Measurements from ENCODE around the gene GRK5.

Gene GRK5

DNA sequence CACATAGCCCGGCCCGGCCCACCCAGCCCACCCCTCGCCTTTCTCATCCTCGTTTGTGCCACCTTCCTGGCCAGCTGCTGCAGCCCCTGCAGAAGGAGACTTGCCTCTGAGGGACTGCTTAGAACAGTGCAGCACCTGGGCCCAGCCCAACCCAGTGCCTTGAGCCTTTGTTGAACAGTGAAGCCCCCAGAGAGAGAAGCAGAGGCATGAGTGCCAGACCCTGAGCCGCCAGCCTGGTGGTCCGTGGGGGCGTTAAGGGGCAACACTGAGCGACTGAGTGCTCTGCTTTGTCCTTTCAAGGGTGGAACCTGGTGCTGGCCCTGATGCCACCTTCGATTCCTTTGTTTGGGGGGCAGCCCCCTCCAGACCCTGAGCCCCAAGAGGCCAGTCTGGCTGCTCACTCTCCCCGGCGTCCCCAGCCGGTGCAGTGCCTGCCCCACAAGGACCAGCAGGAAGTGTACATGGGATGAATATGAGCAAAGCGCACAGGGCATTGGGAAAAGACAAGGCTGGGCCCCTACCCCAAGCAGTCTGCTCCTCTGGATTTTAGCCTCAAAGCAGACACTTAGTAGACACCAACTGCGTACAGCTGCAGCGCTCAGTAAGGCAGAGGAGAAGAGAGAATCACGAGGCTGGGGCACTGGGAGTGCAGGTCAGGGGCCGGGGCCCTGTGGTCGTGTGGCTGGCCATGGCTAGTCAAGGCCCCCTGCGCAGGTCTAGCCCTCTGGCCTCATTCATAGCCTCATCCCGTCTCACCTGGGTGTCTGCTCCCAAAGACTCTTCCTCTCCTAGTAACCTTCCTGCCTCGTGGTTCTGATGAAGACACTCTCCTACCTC is 239.3 kb downstream of the GRK5 start:
- H3K27ac Mint-ChIP-seq = no peak overlapping the region
- no peaks in the 10 kb centered on the region for H3K27me3 Mint-ChIP-seq (ENCODE audit: low read depth)
- peaks cover 17% of the 10 kb centered on the region for H3K36me3 Mint-ChIP-seq (ENCODE audit: low read depth)
- H3K4me3 Mint-ChIP-seq = no peak overlapping the region
- no peaks in the 10 kb centered on the region for H3K9me3 Mint-ChIP-seq
- peaks cover 12% of the 10 kb centered on the region for H3K4me1 Mint-ChIP-seq (ENCODE audit: low read depth)

DNA sequence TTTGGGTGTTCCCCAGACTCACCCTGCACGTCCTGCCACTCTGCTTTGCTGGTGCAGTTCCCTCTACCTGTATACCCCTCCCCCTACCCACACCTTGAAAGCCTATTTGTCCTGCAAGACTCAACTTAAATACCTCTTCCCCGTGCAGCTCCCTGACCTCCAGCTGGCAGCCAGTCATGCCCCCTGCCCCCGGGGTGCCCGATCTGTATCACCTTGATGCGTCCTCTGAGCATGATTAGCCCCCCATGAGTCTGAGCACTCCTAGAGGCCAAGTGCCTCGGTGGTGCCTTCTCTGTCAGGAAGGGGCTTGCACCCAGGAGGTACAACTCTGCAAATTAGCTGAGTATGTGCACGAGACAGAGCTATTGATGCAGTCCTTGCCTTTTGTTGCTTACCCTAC is 240.1 kb downstream of the GRK5 start:
- Mint-ChIP-seq H3K9me3 (no peaks in the 10 kb centered on the region), H3K4me3 (no peak overlapping the region), H3K27me3 (ENCODE audit: low read depth) (no peaks in the 10 kb centered on the region), H3K4me1 (ENCODE audit: low read depth) (peaks cover 12% of the 10 kb centered on the region), H3K27ac (no peak overlapping the region), H3K36me3 (ENCODE audit: low read depth) (peaks cover 17% of the 10 kb centered on the region)

DNA sequence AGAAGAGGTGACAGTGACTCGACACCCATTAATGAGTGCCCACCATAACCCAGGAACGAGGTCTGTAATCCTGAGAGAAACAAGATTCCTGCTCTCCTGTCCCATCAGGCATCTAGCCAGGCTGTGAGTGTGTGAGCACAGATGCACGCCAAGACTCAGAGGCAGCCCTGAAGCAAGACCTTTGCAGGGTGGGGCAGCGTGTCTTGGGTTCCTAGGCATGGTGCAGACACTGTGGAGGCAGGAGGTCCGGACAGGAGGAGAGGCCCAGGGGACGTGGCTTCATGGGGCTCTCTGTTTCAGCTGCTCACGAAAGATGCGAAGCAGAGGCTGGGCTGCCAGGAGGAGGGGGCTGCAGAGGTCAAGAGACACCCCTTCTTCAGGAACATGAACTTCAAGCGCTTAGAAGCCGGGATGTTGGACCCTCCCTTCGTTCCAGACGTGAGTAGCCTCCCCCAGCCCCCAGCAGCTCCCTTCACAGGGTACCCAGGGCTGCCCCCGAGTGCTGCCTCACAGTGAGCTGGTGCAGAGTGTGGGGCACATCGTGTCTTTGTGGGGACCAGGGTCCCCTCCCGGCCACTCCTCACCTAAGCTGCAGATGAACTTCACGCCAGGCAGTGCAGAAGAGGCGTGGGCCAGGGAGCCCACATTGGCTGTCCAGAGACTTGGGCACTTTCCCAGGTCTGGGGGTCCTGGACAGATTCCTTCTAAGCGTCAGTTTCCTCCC is 240.6 kb downstream of the GRK5 start:
- Mint-ChIP-seq H3K27me3 (ENCODE audit: low read depth) (no peaks in the 10 kb centered on the region), H3K4me1 (ENCODE audit: low read depth) (peaks cover 12% of the 10 kb centered on the region), H3K9me3 (no peaks in the 10 kb centered on the region), H3K27ac (no peak overlapping the region), H3K36me3 (ENCODE audit: low read depth) (peaks cover 17% of the 10 kb centered on the region), H3K4me3 (no peak overlapping the region)

DNA sequence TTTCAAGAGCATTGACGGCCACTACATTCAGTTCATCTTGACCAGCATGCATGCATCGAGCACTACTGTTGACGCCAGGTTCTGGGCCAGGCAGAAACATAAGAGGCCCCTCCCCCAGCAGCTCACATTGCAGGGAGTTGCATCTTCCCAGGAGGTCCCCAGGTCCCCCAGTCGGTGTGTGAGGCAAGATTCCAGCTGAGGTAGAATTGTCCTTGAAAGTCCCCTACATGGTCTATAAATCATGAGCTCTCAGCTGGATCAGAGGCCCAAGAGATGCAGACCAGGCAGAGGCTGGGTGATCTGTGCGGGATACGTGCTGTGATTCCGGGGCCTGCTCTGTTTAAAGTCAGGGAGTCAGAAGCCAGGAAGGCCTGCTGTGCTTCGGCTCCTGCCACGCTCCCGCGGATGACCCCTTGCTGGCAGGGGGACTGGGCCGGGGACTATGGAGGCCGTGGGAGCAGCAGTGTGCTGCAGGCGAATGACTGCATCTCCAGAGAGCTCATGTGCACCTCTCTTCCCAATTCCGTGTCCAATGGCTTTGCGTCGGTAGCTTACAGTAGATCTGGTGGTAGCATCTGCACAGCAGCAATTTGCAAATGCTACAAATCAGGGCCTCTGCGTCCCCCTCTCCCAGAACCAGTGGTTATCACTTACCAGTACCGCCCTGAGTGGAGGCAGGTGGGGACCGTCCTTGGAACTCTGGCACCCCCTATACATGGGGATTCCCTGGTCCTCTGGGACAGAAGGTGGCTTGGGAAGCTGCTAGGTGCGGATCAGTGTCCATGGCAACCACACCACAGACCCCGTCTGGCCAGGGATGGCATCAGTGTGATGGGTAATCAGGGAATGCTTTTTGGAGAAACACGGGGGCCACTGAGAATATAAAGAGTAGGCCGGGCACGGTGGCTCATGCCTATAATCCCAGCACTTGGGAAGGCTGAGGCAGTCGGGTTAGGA is 241.5 kb downstream of the GRK5 start:
- H3K36me3 Mint-ChIP-seq (ENCODE audit: low read depth) = peaks cover 14% of the 10 kb centered on the region
- H3K4me3 Mint-ChIP-seq = no peak overlapping the region
- no peaks in the 10 kb centered on the region for H3K9me3 Mint-ChIP-seq
- H3K27me3 Mint-ChIP-seq (ENCODE audit: low read depth) = no peaks in the 10 kb centered on the region
- H3K4me1 Mint-ChIP-seq (ENCODE audit: low read depth) = peaks cover 12% of the 10 kb centered on the region
- no peak overlapping the region for H3K27ac Mint-ChIP-seq

DNA sequence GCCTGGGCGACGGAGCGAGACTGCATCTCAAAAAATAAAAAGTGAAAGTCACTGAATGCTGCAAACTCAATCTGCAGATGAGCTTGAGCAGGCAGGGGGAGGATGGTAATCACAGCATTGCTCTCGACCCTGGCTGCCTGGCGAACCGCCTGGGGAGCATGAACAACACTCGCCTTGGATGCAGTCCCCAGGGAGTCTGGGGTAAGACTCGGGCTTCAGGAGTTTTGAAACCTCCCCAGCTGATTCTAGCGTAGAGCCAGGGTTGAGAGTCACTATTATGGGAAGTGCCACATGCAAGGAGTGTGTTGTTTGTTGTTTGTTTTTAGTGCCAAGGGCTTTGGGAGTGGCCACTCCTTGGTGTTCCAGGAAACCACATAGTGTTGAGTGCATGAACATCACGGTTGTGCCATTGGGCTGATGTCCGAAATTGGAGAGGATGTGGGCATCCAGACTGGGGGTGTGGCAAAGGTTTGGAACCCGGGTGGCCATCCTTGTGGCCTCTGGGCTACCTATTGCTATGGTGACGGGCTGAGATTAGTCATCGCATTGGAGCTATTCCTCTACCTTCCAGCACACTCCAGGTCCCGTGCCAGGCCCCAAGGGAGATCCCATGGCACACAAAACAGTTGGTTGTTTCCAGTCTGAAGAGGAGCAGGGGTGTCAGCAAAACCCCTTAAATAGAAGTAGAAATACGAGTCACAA is 242.5 kb downstream of the GRK5 start:
- H3K27me3 Mint-ChIP-seq (ENCODE audit: low read depth) = no peaks in the 10 kb centered on the region
- peaks cover 11% of the 10 kb centered on the region for H3K4me1 Mint-ChIP-seq (ENCODE audit: low read depth)
- H3K4me3 Mint-ChIP-seq = no peak overlapping the region
- H3K9me3 Mint-ChIP-seq = no peaks in the 10 kb centered on the region
- H3K36me3 Mint-ChIP-seq (ENCODE audit: low read depth) = peaks cover 19% of the 10 kb centered on the region
- H3K27ac Mint-ChIP-seq = no peak overlapping the region

DNA sequence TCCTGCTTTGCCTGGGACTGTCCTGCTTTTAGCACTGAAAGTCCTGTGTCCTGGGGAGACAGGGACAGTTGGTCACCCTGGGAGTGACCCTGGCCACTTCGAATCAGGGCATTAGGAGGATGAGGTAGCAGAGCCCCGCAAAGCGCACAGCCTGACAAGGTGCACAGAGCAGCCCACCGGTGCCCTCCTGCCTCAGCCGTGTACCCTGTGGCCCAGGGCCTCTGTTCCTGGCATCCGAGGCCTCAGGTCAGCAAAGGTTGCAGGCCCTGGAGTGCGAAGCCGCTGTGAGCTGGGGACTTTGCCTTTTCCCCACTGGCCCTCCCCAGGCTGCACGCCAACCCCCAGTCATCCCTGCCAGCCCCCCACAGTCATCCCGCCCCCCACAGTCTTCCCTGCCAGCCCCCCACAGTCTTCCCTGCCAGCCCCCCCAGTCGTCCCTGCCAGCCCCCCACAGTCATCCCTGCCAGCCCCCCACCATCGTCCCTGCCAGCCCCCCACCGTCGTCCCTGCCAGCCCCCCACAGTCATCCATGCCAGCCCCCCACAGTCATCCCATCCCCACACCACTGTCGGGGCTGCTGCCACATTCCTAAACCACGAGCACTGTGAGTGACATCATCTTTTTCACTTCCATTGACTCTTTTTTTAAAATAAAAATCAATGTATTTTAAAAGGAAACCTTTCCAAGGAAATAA is 243.4 kb downstream of the GRK5 start:
- Mint-ChIP-seq H3K4me1 (ENCODE audit: low read depth) (peaks cover 4% of the 10 kb centered on the region), H3K4me3 (no peak overlapping the region), H3K27ac (no peak overlapping the region), H3K27me3 (ENCODE audit: low read depth) (no peaks in the 10 kb centered on the region), H3K36me3 (ENCODE audit: low read depth) (peaks cover 19% of the 10 kb centered on the region), H3K9me3 (no peaks in the 10 kb centered on the region)

DNA sequence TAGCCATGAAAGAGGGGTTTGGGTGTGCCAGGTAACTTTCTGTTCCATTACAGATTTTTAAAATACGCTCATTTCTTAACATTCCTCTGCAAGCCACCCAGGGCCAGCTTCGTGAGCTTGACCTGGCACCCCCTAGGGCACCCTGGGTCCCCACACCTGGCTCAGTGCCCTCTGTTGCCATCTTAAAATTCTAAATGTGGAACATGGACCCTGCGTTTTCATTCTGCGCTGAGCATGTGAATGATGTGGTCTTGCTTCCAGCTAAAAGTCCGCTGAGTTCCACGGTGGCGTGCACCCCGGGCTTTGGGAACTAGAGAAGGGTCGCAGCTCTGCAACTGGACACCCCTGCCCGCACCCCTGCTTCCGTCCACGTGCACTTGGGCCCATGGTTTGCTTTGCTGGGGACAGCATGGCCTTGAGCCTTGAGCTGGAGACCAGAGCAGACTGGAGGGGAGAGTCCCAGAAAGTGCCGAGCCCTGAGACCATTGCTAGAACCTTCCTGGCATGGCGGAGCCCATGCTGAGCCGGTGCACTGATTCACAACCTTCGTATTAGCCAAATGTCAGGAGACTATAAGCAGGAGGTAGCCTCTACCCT is 244.0 kb downstream of the GRK5 start:
- Mint-ChIP-seq H3K4me1 (ENCODE audit: low read depth) (no peaks in the 10 kb centered on the region), H3K27me3 (ENCODE audit: low read depth) (no peaks in the 10 kb centered on the region), H3K9me3 (no peaks in the 10 kb centered on the region), H3K4me3 (no peak overlapping the region), H3K36me3 (ENCODE audit: low read depth) (peaks cover 15% of the 10 kb centered on the region), H3K27ac (no peak overlapping the region)

DNA sequence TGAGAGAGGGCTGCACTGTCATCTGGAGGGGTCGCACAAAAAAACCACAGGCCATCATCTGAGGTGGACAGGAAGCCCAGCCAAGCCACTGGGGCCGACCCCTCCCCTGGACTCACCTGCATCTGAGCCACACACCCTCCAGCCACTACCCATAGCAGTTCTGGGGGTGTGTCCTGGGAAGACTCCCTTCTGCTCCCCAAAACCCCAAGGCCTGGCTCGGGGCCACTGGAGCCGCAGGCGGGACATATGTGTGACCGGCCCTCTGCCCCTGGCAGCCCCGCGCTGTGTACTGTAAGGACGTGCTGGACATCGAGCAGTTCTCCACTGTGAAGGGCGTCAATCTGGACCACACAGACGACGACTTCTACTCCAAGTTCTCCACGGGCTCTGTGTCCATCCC is 245.0 kb downstream of the GRK5 start:
- Mint-ChIP-seq H3K4me1 (ENCODE audit: low read depth) (no peaks in the 10 kb centered on the region), H3K4me3 (no peak overlapping the region), H3K27me3 (ENCODE audit: low read depth) (no peaks in the 10 kb centered on the region), H3K36me3 (ENCODE audit: low read depth) (peaks cover 12% of the 10 kb centered on the region), H3K9me3 (no peaks in the 10 kb centered on the region), H3K27ac (no peak overlapping the region)

DNA sequence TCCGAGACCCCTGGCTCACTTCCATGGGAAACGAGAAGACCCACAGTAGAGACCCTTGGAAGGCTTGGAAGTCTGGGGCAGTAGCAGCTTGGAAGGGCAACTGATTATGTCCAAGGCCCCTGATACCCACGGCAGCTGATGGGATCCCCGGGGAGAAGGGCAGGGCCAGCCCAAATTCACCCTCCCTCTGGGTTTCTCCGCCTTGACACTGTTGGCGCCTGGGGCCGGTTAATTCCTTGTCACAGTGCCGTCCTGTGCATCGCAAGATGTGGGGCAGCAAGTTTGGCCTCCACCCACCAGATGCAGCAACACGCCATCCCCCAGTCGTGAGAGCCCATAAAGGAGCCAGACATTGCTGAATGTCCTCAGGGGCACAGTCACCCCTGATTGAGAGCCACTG is 245.9 kb downstream of the GRK5 start:
- Mint-ChIP-seq H3K4me1 (ENCODE audit: low read depth) (no peaks in the 10 kb centered on the region), H3K27ac (no peak overlapping the region), H3K9me3 (no peaks in the 10 kb centered on the region), H3K27me3 (ENCODE audit: low read depth) (no peaks in the 10 kb centered on the region), H3K4me3 (no peak overlapping the region), H3K36me3 (ENCODE audit: low read depth) (peaks cover 12% of the 10 kb centered on the region)

DNA sequence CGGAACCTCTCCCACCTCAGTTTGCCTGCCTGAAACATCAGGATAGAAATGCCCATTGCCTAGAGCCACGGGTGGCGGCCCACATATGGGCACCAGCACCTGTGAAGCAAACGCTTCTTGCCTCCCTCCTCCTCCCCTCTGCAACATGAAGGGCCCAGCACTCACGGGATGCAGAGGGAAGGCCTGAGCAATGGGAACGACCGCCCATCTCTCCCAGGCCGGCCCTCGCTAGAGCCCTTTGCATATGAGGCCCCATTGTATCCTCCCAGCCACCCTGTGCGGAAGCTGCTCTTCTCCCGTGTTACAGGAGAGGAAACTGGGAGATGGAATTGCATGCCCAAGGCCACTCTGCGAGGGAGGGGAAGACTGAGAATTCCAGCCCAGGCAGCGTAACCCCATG is 246.9 kb downstream of the GRK5 start:
- Mint-ChIP-seq H3K4me3 (no peak overlapping the region), H3K4me1 (ENCODE audit: low read depth) (no peaks in the 10 kb centered on the region), H3K36me3 (ENCODE audit: low read depth) (peaks cover 9% of the 10 kb centered on the region), H3K9me3 (no peaks in the 10 kb centered on the region), H3K27me3 (ENCODE audit: low read depth) (no peaks in the 10 kb centered on the region), H3K27ac (peak overlapping the region; percentile 41)

DNA sequence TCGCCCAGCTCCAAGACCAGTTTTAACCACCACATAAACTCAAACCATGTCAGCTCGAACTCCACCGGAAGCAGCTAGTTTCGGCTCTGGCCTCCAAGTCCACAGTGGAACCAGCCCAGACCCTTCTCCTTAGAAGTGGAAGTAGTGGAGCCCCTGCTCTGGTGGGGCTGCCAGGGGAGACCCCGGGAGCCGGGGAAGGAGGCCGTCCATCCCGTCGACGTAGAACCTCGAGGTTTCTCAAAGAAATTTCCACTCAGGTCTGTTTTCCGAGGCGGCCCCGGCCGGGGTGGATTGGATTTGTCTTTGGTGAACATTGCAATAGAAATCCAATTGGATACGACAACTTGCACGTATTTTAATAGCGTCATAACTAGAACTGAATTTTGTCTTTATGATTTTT is 247.6 kb downstream of the GRK5 start:
- H3K4me3 Mint-ChIP-seq = no peak overlapping the region
- no peaks in the 10 kb centered on the region for H3K4me1 Mint-ChIP-seq (ENCODE audit: low read depth)
- H3K27ac Mint-ChIP-seq = no peak overlapping the region
- H3K27me3 Mint-ChIP-seq (ENCODE audit: low read depth) = no peaks in the 10 kb centered on the region
- peaks cover 9% of the 10 kb centered on the region for H3K36me3 Mint-ChIP-seq (ENCODE audit: low read depth)
- H3K9me3 Mint-ChIP-seq = no peaks in the 10 kb centered on the region

DNA sequence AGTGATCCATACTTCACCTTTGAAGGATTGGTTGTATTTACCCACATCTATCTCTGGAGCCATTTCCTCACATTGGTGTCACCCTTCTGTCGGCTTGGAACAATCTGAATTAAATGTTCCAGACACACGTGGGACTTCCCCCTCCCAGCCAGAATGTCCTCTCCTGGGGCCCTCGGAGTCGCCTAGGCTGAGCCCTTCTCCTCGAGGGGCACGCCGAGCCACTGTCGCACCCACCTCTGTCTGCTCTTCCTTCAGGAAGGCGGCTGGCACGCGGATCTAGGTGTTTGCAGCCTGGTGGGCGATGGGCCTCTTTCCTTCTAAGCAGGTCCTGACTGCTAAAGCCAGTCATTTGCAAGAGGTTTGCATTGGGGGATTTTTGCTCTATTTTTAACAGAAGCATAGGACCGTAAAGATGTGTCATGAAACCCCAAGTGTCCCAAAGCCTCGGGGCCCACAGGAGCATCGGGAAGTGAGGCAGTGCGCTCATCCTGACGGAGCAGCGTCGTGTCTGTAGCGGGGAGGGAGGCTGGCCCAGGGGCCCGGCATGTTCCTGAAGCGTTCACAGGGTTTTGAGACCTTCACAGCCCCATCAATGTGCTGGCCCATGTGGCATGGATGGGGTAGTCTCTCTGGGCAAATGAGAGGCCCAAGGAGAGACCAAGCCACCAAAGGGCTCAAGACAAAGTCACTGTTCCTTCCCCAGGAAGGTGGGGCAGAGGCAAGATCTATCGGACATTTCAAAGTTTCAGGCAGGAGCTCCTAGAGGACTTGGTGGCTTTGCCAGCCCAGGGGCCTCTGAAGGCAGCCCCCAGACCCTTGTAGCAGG is 248.5 kb downstream of the GRK5 start:
- Mint-ChIP-seq H3K9me3 (no peaks in the 10 kb centered on the region), H3K27ac (no peak overlapping the region), H3K27me3 (ENCODE audit: low read depth) (no peaks in the 10 kb centered on the region), H3K36me3 (ENCODE audit: low read depth) (peaks cover 6% of the 10 kb centered on the region), H3K4me1 (ENCODE audit: low read depth) (peaks cover 3% of the 10 kb centered on the region), H3K4me3 (no peak overlapping the region)

DNA sequence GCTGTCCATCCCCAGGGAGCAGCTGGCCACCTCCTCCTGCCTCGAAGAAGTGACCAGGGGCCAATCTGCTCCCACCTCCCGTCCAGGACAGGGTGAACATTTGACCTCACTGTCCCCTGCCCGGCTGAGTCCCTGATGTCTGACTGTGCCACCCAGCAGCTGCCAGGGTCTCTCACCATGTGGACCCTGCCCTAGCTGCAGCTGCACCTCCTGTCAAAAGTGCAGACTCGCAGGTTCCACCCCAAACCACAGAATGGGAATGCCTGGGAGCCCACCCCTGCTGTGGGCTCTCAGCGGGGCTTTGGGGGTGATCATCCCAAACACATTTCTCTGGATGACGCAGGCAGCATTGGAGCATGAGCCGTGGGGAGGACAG is 249.1 kb downstream of the GRK5 start:
- H3K36me3 Mint-ChIP-seq (ENCODE audit: low read depth) = peaks cover 6% of the 10 kb centered on the region
- no peaks in the 10 kb centered on the region for H3K9me3 Mint-ChIP-seq
- H3K27ac Mint-ChIP-seq = no peak overlapping the region
- peaks cover 5% of the 10 kb centered on the region for H3K4me1 Mint-ChIP-seq (ENCODE audit: low read depth)
- H3K4me3 Mint-ChIP-seq = no peak overlapping the region
- H3K27me3 Mint-ChIP-seq (ENCODE audit: low read depth) = no peaks in the 10 kb centered on the region

Data from T-helper 1 cell treated with Interleukin-12 subunit alpha and Interleukin-12 subunit beta and Interleukin-4 antibody, amounts not matched to agents 30 μg/mL and 1 μg/mL, for 36 hours (primary cell).